ENCODE measurements around the gene PALB2.
"Not testable (repeated sequence)": the region's sequence is repeated elsewhere in the genome, so short reads cannot be mapped to it uniquely, and the experiment has no call there.

The PALB2 gene

DNA sequence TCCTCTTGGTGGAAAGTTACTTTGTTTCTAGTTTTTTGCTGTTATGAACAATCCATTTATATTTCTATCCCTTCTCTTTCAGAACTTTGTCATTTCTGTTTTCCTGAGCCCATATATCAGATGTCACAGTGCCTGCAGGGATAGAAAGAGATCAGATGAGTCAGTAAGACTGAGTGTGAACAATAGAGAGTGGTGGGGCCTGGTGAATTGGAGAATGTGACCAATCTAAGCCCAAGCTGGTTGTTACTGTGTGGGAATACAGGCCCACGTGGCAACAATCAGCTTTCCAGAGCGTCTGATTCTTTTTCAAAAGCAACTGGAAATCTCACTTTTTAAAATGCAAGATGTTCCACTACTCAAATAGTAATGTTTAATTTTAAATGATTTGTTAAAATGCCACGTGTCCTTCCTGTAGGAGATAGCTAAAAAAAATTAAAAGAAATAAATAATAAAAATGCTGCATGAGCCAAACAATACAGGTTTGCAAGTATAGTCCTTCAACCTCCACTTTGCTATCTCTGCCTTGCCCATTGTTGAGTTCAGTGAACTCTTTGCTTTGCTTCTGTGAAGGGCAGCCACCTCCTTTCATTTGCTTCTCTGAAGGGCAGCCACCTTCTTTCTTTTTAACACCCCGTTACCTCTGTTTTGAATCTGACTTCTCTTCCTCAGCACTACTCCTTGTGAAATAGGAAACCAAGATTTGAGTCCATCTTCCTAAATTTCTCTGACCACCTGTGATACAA is 9.7 kb upstream of the PALB2 start:
- DNase-seq (ENCODE audit: low spot score) (no peak), FAIRE-seq (no peak)

DNA sequence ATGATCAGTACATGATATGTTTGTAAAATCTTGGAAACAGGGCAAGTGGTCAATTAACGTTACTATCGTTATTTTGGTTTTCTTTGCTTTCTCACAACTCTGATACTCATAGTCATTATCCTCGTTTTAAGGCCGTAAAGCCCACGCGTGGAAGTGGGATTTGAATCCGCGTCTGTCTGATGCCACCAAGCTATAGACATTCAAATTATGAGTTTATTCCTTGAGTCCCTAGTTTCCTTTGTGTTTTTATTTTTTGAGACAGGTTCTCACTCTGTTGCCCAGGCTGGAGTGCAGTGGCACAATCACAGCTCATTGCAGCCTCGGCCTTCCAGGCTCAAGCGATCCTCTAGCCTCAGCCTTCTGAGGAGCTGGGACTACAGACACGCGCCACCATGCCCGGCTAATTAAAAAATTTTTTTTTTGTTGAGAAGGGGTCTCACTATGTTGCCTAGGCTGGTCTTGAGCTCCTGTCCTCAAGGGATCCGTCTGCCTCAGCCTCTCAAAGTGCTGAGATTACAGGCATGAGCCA is 1.2 kb upstream of the PALB2 start:
- FAIRE-seq (no peak), DNase-seq (ENCODE audit: low spot score) (no peak)

DNA sequence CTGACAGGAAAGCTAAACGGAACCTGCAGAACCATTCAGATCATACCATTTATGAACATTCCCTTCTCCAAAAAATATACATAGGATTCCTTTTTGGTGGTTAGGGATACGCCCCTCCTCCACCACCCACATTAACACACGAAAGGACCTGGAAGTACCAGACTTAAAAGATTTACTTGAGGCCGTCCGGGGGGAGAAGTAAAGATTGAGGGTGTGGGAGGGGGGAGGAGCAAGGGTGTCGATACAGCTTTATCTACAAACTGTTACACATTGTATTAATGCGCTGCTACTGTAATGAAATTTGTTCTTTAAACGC is 537 bp downstream of the PALB2 start:
- DNase-seq (ENCODE audit: low spot score) (peak; percentile 7), FAIRE-seq (no peak)

DNA sequence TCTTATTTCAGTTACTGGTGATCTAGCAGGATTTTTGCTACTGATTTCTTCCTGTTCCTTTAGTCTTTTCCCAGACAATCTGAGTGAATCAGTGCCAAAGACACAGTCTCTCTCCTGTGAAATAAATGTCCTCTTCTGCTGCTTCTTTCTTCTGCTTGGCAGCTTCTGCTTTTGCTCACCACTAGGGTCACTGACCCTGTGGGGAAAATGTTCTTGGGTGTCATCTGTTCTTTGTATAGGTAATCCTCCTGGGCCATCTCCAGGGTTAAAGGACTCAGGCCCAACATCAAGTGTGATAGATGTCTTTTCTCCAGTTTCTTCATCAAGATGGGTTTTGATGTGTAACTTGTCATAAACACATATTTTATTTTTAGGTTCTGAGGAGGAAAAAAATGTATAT is 5.2 kb downstream of the PALB2 start:
- FAIRE-seq = no peak
- no peak for DNase-seq (ENCODE audit: low spot score)

DNA sequence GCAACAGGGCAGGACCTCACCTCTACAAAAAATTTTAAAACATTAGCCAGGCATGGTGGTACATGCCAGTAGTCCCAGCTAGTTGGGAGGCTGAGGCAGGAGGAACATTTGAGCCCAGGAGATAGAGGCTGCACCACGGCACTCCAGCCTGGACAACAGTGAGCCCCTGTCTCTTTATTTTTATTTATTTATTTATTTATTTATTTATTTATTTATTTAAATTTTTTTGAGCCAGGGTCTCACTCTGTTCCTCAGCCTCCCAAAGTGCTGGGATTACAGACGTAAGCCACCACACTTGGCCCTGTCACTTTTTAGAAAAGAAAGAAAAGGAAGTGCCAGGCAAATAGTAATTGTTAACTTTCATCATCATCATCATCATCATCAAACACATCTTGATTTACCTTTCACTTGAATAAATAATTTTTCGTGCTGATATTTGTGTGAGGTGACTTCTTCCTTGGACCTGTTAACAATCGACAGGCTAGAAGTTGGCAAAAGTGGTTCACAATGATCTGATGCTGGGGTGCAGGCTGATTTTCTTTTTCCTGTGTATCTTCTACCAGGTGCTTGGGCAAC is 6.6 kb downstream of the PALB2 start:
- DNase-seq (ENCODE audit: low spot score) (no peak), FAIRE-seq (no peak)

DNA sequence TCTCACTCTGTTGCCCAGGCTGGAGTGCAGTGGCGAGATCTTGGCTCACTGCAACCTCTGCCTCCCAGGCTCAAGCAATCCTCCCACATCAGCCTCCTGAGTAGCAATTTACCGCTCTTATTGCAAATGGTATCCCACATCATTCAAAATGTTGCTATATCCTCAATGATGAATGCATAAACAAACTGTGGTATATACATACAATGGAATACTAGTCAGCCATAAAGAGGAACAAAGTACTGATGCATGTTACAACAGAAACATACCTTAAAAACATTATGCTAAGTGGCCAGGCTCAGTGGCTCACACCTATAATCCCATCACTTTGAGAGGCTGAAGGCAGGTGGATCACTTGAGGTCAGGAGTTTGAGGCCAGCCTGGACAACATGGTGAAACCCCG is 9.2 kb downstream of the PALB2 start:
- FAIRE-seq; DNase-seq (ENCODE audit: low spot score): not testable (repeated sequence)

DNA sequence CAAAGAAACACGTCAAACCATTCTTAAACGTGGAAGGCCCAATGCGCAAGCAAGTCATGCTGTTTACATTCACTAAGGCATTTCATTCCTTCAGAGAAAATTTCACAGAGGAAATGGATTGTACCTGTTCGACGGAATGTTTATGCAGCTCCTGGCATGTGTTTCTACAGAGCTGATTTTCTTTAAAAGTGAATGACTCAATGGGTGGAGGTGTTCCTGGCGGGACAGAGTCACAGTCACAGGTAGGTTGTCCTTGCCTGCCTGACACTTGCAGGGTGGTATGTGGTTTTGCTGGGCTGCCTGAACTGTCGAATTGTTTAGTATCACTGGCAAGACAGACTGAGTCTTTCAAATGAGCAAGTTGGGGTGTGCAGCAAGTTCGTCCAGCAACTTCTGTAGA is 11.6 kb downstream of the PALB2 start:
- DNase-seq (ENCODE audit: low spot score) = no peak
- FAIRE-seq = no peak

DNA sequence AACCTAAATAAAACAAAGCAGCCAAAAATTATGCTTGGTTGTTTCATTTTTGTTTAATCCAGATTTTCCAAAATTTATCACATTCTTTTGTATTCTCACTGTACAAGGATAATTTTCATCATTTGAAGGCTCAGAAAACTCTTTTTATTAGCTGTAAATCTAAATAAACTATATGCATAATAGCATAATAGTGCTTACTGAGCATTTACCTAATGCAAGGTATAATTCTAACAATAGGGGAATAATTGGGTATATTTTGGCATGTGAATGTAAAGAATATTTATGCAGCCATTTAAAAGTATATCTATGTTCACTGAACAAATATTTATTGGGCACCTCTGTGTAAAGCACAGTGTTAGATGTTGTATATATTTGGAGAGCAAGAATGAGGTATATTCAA is 17.0 kb downstream of the PALB2 start:
- FAIRE-seq = no peak

DNA sequence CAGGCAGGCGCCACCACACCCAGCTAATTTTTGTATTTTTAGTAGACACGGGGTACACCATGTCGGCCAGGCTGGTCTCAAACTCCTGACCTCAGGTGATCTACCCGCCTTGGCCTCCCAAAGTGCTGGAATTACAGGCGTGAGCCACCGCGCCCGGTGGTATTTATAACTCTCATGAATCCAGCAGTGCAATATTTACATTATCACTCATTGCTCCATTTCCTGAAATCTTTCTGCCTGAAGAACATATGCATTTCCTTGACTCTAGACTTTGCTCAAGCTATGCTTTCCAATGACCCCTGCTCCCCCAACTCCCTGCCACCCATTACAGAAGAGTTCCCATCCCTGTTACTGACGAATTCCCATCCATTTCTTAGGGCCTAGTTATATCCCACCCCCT is 25.3 kb downstream of the PALB2 start:
- DNase-seq (ENCODE audit: low spot score) (no peak), FAIRE-seq (no peak)

More for the DNA sequence above, 17.0 kb downstream of the PALB2 start:
- no peak for DNase-seq (ENCODE audit: low spot score)

DNA sequence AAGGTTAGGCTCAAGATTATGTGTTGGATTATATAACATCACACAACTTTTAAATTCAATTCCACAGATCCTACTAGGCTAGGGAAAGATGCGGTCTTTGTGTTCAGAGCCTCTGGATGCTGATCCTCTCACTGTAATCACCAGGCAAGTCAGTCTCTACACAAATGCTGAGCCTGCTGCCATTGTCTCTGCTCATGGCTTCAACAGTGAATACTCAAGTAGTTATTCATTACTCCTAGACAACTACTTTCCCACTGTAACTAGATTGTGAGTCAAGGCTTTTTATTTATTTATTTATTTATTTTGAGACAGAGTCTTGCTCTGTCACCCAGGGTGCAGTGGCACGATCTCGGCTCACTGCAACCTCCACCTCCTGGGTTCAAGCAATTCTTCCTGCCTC is 29.2 kb downstream of the PALB2 start:
- no peak for FAIRE-seq
- no peak for DNase-seq (ENCODE audit: low spot score)

DNA sequence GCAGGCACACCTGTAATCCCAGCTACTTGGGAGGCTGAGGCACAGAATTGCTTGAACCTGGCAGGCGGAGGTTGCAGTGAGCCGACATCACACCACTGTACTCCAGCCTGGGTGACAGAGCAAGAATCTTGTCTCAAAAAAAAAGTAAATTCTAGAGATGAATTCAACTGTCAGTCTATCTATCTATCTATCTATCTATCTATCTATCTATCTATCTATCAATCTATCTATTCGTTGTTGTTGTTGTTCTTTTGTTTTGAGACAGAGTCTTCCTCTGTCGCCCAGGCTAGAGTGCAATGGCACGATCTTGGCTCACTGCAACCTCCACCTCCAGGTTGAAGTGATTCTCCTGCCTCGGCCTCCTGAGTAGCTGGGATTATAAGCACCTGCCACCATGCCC is 30.2 kb downstream of the PALB2 start:
- FAIRE-seq = not testable (repeated sequence)

DNA sequence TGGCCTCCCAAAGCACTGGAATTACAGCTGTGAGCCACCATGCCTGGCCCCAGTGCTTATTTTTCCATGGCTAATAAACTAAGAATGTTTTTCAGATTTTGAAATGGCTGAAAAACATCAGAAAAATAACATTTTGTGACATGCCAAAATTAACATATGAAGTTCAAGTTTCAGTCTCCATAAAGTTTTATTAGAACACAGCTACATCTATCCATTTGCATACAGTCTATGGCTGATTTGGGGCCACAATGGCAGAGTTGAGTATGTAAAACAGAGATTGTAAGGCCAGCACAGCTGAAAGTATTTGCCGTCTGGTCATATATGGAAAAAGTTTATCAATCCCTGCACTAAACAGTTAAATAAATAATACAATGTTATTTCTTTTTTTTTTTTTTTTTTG is 31.2 kb downstream of the PALB2 start:
- no peak for DNase-seq (ENCODE audit: low spot score)
- no peak for FAIRE-seq

More for the DNA sequence above, 30.2 kb downstream of the PALB2 start:
- not testable (repeated sequence) for DNase-seq (ENCODE audit: low spot score)

DNA sequence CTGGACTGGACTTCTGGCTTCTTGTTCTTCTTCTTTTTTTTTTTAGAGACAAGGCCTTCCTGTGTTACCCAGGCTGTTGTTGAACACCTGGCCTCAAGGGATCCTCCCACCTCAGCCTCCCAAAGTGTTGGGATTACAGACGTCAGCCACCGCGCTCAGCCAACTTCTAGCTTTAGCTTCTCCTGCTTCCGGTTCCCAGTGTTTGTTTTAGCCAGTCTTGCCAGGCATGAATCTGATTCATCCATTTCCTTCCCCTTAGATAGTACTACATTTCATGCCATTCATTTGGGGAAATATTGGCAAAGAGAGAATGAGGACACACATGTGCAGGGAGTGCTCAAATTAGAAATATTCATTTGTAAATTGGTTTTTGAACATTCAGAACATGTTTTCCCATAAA is 32.9 kb downstream of the PALB2 start:
- no peak for FAIRE-seq
- DNase-seq (ENCODE audit: low spot score) = no peak

DNA sequence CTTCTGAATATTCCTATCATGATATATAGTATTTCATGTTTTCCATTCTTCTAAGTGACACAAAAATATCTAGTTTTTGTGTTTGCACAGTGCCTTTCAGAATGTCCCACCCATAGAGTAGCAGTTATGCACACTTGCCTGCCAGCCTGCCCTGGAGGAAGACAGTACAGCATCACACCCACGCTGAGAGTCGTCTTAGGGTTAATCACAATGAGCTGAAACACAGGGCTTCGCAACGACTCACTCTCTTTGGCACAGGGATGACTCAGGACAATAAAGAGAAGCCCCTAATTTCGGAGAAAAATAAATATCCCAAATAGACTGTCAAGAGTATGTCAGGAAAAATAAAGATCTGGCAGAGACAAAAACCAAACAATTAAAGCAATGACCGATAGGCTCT is 33.4 kb downstream of the PALB2 start:
- DNase-seq (ENCODE audit: low spot score) (no peak), FAIRE-seq (no peak)

DNA sequence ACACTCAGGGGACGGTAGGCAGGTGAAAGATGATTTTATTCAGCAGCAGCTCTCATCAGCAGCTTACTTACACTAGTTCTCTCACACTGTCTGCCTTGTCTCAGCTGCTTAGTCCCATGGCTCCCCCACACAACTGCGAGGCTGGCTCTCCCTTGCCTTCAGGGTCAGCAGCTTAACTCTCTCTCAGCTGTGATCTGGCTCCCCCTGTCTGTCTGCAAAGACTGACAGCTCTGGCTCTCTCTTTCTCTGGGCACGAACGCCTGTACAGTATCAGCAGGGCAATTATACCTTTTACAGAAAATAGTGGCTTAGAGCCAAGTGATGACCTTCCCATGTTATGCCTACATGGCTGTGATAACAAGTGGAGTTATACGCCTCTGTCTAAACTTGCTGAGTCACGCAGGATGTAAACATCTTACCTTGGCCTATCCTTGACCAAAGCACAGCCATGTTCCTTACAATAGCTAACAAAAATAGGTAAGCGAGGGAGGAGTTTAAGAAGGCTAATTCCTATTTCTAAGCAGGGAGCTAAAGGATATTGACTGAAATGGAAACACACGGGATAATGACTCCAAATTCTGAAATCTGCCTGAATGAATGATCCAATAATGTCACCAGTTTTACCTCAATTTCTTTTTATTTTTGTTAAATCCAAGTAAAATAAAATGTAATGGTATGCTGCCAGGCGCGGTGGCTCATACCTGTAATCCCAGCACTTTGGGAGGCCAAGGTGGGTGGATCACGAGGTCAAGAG is 43.9 kb downstream of the PALB2 start:
- FAIRE-seq (no peak), DNase-seq (ENCODE audit: low spot score) (no peak)

DNA sequence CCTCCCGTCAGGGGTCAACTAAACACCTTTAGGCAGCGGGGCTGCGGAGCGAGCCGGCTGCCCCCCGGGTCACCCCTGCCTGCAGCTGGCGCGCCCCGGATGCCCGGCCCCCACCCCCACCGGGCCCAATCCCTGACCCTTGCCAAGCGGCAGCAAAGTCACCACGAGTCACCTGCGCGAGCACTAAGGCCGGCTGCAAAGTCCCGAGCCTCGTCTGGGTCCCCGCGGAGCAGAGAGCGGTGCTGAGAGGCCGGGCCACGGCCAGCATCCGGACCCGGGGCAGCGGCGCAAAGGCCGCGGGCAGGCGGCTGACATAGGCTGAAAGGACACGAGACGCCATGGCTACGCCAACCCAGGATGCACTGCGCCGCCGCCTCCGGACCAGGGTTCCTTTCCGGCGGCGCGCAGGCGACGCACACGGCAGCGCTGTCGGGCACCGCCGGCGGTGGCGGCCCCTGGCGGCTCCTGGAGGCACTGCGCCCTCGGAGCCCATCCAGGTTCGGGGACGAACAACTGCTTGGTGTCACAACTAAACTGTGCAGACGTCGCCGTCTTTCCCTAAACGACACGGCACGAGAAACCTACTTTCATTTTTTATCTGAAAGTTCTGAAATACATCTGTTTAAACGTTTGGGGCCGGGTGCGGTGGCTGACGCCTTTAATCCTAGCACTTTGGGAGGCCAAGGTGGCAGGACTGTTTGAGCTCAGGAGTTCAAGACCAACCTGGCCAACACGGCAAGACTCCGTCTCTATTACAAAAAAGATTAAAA is 45.0 kb downstream of the PALB2 start, which contains the start of gene NDUFAB1:
Gene NDUFAB1 (minus strand): TSS at position 366 of the 770 bp plus-strand sequence. CDS start 26 bp downstream, at position 340.
- DNase-seq (ENCODE audit: low spot score) (peak; percentile 90), FAIRE-seq (no peak)

DNA sequence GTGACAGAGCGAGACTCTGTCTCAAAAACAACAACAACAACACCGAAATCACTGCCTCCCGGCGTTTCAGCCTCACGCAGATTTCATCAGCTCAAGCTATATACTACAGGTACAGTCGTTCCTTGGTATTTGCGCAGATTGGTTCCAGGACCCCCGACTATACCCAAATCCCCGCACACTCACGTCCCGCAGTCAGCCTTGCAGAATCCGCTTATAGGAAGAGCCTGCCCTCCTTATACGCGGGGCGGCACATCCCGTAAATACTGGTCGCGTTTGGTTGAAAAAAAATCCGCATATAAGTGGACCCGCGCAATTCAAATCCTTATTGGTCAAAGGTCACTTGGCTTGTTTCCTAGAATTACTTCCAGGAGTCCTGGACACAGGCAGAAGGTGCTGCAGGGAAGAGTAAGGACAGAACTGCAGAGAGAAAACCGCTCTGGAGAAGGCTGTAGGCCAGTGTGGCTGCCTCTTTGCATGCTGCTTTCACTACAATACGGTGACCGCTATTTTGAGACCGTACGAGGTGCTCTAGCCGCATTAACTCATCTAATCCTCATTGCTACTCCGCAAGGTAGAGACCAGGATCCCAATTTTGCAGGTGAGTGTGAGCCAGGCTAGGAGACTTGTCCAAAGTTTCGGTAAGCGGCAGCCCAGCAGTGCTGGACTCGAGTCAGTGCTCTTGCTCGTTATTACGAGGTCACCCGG is 45.7 kb downstream of the PALB2 start:
- FAIRE-seq (no peak), DNase-seq (ENCODE audit: low spot score) (no peak)

DNA sequence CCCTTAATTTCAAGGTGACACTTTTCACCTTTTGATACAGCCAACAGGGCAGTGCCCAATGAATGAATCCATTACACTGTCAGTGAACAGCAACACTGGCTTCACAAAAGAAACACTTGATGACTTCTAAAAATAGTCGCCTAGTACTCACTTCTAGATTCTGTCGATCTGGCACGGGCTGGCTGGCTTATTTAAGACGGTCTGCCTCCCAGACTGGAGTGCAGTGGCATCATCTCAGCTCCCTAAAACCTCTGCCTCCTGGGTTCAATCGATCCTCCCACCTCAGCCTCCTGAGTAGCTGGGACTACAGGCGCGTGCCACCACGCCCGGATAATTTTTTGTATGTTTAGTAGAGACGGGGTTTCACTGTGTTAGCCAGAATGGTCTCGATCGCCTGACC is 46.9 kb downstream of the PALB2 start:
- no peak for DNase-seq (ENCODE audit: low spot score)
- no peak for FAIRE-seq

DNA sequence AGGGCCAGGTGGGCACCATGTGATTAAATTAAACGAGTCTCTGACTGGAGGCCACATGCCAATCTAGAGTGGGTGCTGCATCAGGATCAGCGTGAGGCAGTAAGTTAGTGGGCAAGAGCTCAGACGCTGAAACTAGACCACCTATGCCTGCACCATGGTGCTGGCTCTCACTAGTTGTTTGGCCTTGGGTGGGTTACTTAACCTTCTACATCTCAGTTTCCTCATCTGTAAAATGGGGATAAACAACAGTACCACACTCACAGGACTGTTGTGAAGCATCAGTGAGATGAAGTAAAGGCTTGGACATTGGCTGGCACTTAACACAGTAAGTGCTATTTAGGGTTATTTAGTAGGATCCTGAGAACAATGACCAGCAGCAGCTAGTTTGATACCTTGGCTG is 50.9 kb downstream of the PALB2 start:
- no peak for DNase-seq (ENCODE audit: low spot score)
- FAIRE-seq = no peak

DNA sequence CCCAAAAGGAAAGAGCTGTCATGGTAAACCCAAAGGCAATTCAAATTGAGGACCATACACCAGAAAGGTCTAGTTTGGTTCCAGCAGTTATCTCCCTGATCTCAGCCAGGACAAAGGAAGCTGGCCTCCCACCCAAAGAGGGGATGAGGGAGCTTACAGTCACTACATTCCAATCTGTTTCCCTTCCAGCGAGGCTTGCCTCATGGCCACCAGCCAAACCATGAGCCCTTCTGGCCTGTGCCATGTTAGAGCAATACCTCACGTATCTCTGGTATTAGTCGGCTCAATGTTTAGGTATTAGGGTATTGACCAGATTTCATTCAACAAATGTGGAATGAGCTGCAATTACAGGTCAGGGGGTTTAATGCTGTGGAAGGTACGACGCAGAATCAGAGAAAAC is 53.4 kb downstream of the PALB2 start:
- FAIRE-seq (no peak), DNase-seq (ENCODE audit: low spot score) (no peak)
